Memory B cell (primary cell): ENCODE measurements around the gene CEACAM16.

ENCODE experiments used
- ATAC-seq: fragments of 150-1000 bp; cut with Tn5 transposase; 2 replicates; pipeline ENCODE4 v1.10.0; 2021; ENCODE audit warnings: low read depth, mild to moderate bottlenecking, moderate library complexity
- DNase-seq, 2 donors: peaks; one replicate each; pipeline ENCODE4 v3.0.0; 2022; ENCODE audit warnings: low spot score in 2 of 2
- H3K27ac Mint-ChIP-seq: one replicate; pipeline ENCODE4 v1.8.0; 2022; ENCODE audit warnings: mild to moderate bottlenecking, moderate library complexity, mixed read lengths
- H3K27me3 Mint-ChIP-seq: one replicate; pipeline ENCODE4 v1.8.0; 2022; ENCODE audit warnings: mixed read lengths
- H3K36me3 Mint-ChIP-seq: one replicate; pipeline ENCODE4 v1.8.0; 2022; ENCODE audit warnings: mild to moderate bottlenecking, mixed read lengths
- H3K4me1 Mint-ChIP-seq: one replicate; pipeline ENCODE4 v1.8.0; 2022; ENCODE audit warnings: mixed read lengths
- H3K4me3 Mint-ChIP-seq: one replicate; pipeline ENCODE4 v1.8.0; 2022; ENCODE audit warnings: mild to moderate bottlenecking, moderate library complexity, mixed read lengths
- H3K9me3 Mint-ChIP-seq: one replicate; pipeline ENCODE4 v1.8.0; 2022; ENCODE audit warnings: mixed read lengths

CEACAM16 gene

GRCh38 chr19:44746946-44747738 lies 48.2 kb downstream of the CEACAM16 start:
- Mint-ChIP-seq H3K4me1 (peaks cover 53% of the 10 kb centered on the region), H3K27me3 (no peaks in the 10 kb centered on the region), H3K4me3 (peak overlapping the region; percentile 89), H3K27ac (peak overlapping the region; percentile 93), H3K9me3 (no peaks in the 10 kb centered on the region), H3K36me3 (peaks cover 3% of the 10 kb centered on the region)
- ATAC-seq, result peak; percentile 49
- DNase-seq, result peak; percentile 77 to 78

- peak overlapping the region; percentile 93 for H3K27ac Mint-ChIP-seq
- DNase-seq, result peak in 1 of 2 donors; percentile 56
- peak; percentile 1 for ATAC-seq
- H3K36me3 Mint-ChIP-seq, result peaks cover 4% of the 10 kb centered on the region
- no peaks in the 10 kb centered on the region for H3K9me3 Mint-ChIP-seq
- peak overlapping the region; percentile 89 for H3K4me3 Mint-ChIP-seq
- H3K27me3 Mint-ChIP-seq, result no peaks in the 10 kb centered on the region
- H3K4me1 Mint-ChIP-seq, result peaks cover 60% of the 10 kb centered on the region
Measured at GRCh38 chr19:44747739-44748425, 48.9 kb downstream of the CEACAM16 start.

- H3K9me3 Mint-ChIP-seq, result no peaks in the 10 kb centered on the region
- H3K27ac Mint-ChIP-seq, result peak within 1 kb of the TSS; percentile 99
- peak within 1 kb of the TSS; percentile 94 for H3K4me3 Mint-ChIP-seq
- H3K36me3 Mint-ChIP-seq, result peaks cover 4% of the 10 kb centered on the region
- peaks cover 65% of the 10 kb centered on the region for H3K4me1 Mint-ChIP-seq
- H3K27me3 Mint-ChIP-seq, result no peaks in the 10 kb centered on the region
- ATAC-seq (peak; percentile 54), DNase-seq (peak; percentile 74 to 78)
Measured at GRCh38 chr19:44748426-44749254, 49.7 kb downstream of the CEACAM16 start, which contains the start of gene BCL3. Gene BCL3 (plus strand): TSS chr19:44748708. CDS start chr19:44748791, 83 bp downstream.

GRCh38 chr19:44749292-44749691 lies 50.3 kb downstream of the CEACAM16 start:
- peak in 1 of 2 donors; percentile 37 for DNase-seq
- Mint-ChIP-seq H3K9me3 (no peaks in the 10 kb centered on the region), H3K27ac (peak overlapping the region; percentile 99), H3K4me3 (peak overlapping the region; percentile 94), H3K27me3 (no peaks in the 10 kb centered on the region), H3K4me1 (peaks cover 70% of the 10 kb centered on the region), H3K36me3 (peaks cover 4% of the 10 kb centered on the region)
- no peak for ATAC-seq

GRCh38 chr19:44749994-44750393 lies 51.0 kb downstream of the CEACAM16 start:
- Mint-ChIP-seq H3K27me3 (no peaks in the 10 kb centered on the region), H3K9me3 (no peaks in the 10 kb centered on the region), H3K36me3 (peaks cover 4% of the 10 kb centered on the region), H3K27ac (peak overlapping the region; percentile 99), H3K4me3 (peak overlapping the region; percentile 94), H3K4me1 (peaks cover 74% of the 10 kb centered on the region)
- DNase-seq (no peak), ATAC-seq (no peak)

GRCh38 chr19:44752123-44752815 lies 53.3 kb downstream of the CEACAM16 start:
- H3K36me3 Mint-ChIP-seq, result peaks cover 6% of the 10 kb centered on the region
- H3K4me1 Mint-ChIP-seq, result peaks cover 60% of the 10 kb centered on the region
- ATAC-seq, result no peak
- no peaks in the 10 kb centered on the region for H3K9me3 Mint-ChIP-seq
- peak overlapping the region; percentile 98 for H3K4me3 Mint-ChIP-seq
- peak overlapping the region; percentile 99 for H3K27ac Mint-ChIP-seq
- H3K27me3 Mint-ChIP-seq, result no peaks in the 10 kb centered on the region
- DNase-seq, result no peak

GRCh38 chr19:44752816-44753625 lies 54.1 kb downstream of the CEACAM16 start:
- Mint-ChIP-seq H3K4me1 (peaks cover 56% of the 10 kb centered on the region), H3K9me3 (no peaks in the 10 kb centered on the region), H3K36me3 (peaks cover 10% of the 10 kb centered on the region), H3K27me3 (no peaks in the 10 kb centered on the region), H3K4me3 (peak overlapping the region; percentile 98), H3K27ac (peak overlapping the region; percentile 99)
- peak; percentile 85 to 94 for DNase-seq
- peak; percentile 73 for ATAC-seq

GRCh38 chr19:44753626-44753931 lies 54.6 kb downstream of the CEACAM16 start:
- Mint-ChIP-seq H3K36me3 (peaks cover 14% of the 10 kb centered on the region), H3K4me1 (peaks cover 54% of the 10 kb centered on the region), H3K27me3 (no peaks in the 10 kb centered on the region), H3K9me3 (no peaks in the 10 kb centered on the region), H3K4me3 (peak overlapping the region; percentile 98), H3K27ac (peak overlapping the region; percentile 99)
- ATAC-seq (no peak), DNase-seq (no peak)

- DNase-seq, result peak; percentile 49 to 50
- H3K4me3 Mint-ChIP-seq, result peak overlapping the region; percentile 98
- peak overlapping the region; percentile 99 for H3K27ac Mint-ChIP-seq
- peak; percentile 16 for ATAC-seq
- no peaks in the 10 kb centered on the region for H3K27me3 Mint-ChIP-seq
- peaks cover 51% of the 10 kb centered on the region for H3K4me1 Mint-ChIP-seq
- H3K9me3 Mint-ChIP-seq, result no peaks in the 10 kb centered on the region
- H3K36me3 Mint-ChIP-seq, result peaks cover 14% of the 10 kb centered on the region
Measured at GRCh38 chr19:44753932-44754749, 55.2 kb downstream of the CEACAM16 start.

GRCh38 chr19:44754750-44755080 lies 55.8 kb downstream of the CEACAM16 start:
- Mint-ChIP-seq H3K27me3 (no peaks in the 10 kb centered on the region), H3K36me3 (peaks cover 18% of the 10 kb centered on the region), H3K4me3 (peak overlapping the region; percentile 98), H3K9me3 (no peaks in the 10 kb centered on the region), H3K4me1 (peaks cover 46% of the 10 kb centered on the region), H3K27ac (peak overlapping the region; percentile 99)
- ATAC-seq, result no peak
- DNase-seq, result no peak

- Mint-ChIP-seq H3K9me3 (no peaks in the 10 kb centered on the region), H3K36me3 (peaks cover 21% of the 10 kb centered on the region), H3K4me1 (peaks cover 42% of the 10 kb centered on the region), H3K4me3 (peak overlapping the region; percentile 98), H3K27me3 (no peaks in the 10 kb centered on the region), H3K27ac (peak overlapping the region; percentile 99)
- DNase-seq, result no peak
- no peak for ATAC-seq
Measured at GRCh38 chr19:44755219-44755618, 56.3 kb downstream of the CEACAM16 start.

GRCh38 chr19:44756089-44756562 lies 57.2 kb downstream of the CEACAM16 start:
- ATAC-seq (no peak), DNase-seq (no peak)
- H3K4me3 Mint-ChIP-seq, result no peak overlapping the region
- H3K27ac Mint-ChIP-seq, result no peak overlapping the region
- no peaks in the 10 kb centered on the region for H3K27me3 Mint-ChIP-seq
- peaks cover 21% of the 10 kb centered on the region for H3K36me3 Mint-ChIP-seq
- no peaks in the 10 kb centered on the region for H3K9me3 Mint-ChIP-seq
- H3K4me1 Mint-ChIP-seq, result peaks cover 34% of the 10 kb centered on the region
